Mesenchymal stem cell (in vitro differentiated cells and primary cell): Measurements from ENCODE around the gene STOM.
"Not testable (repeated sequence)": the region's sequence is repeated elsewhere in the genome, so short reads cannot be mapped to it uniquely, and the experiment has no call there.

Experiments used
- DNase-seq: peaks from one replicate; pipeline ENCODE4 v3.0.0-alpha.2; 2013
- H2AFZ ChIP-seq: one replicate; pipeline ENCODE4 v1.6.1; 2013; ENCODE audit warnings: low read depth, mild to moderate bottlenecking, control low read depth, inconsistent platforms, low read length, moderate library complexity
- H2AK5ac ChIP-seq: 2 replicates; pipeline ENCODE4 v1.6.1; 2013; ENCODE audit warnings: low read length, moderate library complexity, mild to moderate bottlenecking, inconsistent platforms; ENCODE audit not compliant: severe bottlenecking
- H2BK120ac ChIP-seq: one replicate; pipeline ENCODE4 v1.6.1; 2013; ENCODE audit warnings: low read depth, mild to moderate bottlenecking, inconsistent platforms, low read length, moderate library complexity
- H2BK12ac ChIP-seq, 2 experiments: one replicate each; pipeline ENCODE4 v1.6.1; 2013; ENCODE audit warnings: inconsistent platforms in 2 of 2, low read length in 2 of 2, mild to moderate bottlenecking in 2 of 2, moderate library complexity in 2 of 2, control low read depth in 1 of 2
- H2BK15ac ChIP-seq: one replicate; pipeline ENCODE4 v1.6.1; 2013; ENCODE audit warnings: mild to moderate bottlenecking, low read depth, inconsistent platforms; ENCODE audit not compliant: poor library complexity, severe bottlenecking
- H2BK5ac ChIP-seq: 2 replicates; pipeline ENCODE4 v1.6.1; 2013; ENCODE audit warnings: low read depth, mild to moderate bottlenecking, low read length, control low read depth, inconsistent platforms; ENCODE audit not compliant: poor library complexity, severe bottlenecking
- H3K14ac ChIP-seq, 2 experiments: one replicate each; pipeline ENCODE4 v1.6.1; 2013; ENCODE audit warnings: inconsistent platforms in 2 of 2, low read length in 2 of 2, control low read depth in 1 of 2, mild to moderate bottlenecking in 1 of 2, moderate library complexity in 1 of 2
- H3K18ac ChIP-seq, 2 experiments: one replicate each; pipeline ENCODE4 v1.6.1; 2013; ENCODE audit warnings: inconsistent platforms in 2 of 2, low read length in 2 of 2, control low read depth in 1 of 2, low read depth in 1 of 2, mild to moderate bottlenecking in 1 of 2
- H3K23ac ChIP-seq, 2 experiments: one replicate each; pipeline ENCODE4 v1.6.1; 2013; ENCODE audit warnings: inconsistent platforms in 2 of 2, low read length in 2 of 2, mild to moderate bottlenecking in 2 of 2, moderate library complexity in 2 of 2, control low read depth in 1 of 2
- H3K27ac ChIP-seq: 2 replicates; pipeline ENCODE4 v1.5.1; 2013; ENCODE audit warnings: mild to moderate bottlenecking, moderate library complexity, low read length, control low read depth, inconsistent platforms; ENCODE audit not compliant: poor library complexity, severe bottlenecking
- H3K27me3 ChIP-seq, 2 experiments: 2 replicates each; pipeline versions ENCODE4 v1.6.1 to v1.7.0; 2013; ENCODE audit warnings: low read length in 2 of 2, mild to moderate bottlenecking in 2 of 2, moderate library complexity in 2 of 2, control low read depth in 1 of 2, inconsistent platforms in 1 of 2; ENCODE audit not compliant: control insufficient read depth in 1 of 2, insufficient read depth in 1 of 2
- H3K36me3 ChIP-seq, 2 experiments: 2 replicates each; pipeline versions ENCODE4 v1.6.1 to v1.7.0; 2013; ENCODE audit warnings: low read length in 2 of 2, control low read depth in 1 of 2, inconsistent platforms in 1 of 2, low read depth in 1 of 2, mild to moderate bottlenecking in 1 of 2; ENCODE audit not compliant: insufficient read depth in 2 of 2, control insufficient read depth in 1 of 2
- H3K4ac ChIP-seq, 2 experiments: one replicate each; pipeline ENCODE4 v1.6.1; 2013; ENCODE audit warnings: inconsistent platforms in 2 of 2, low read length in 2 of 2, mild to moderate bottlenecking in 2 of 2, moderate library complexity in 2 of 2, control low read depth in 1 of 2, low read depth in 1 of 2
- H3K4me1 ChIP-seq: 2 replicates; pipeline ENCODE4 v1.6.1; 2013; ENCODE audit warnings: low read depth, low read length, control low read depth; ENCODE audit not compliant: control insufficient read depth, insufficient read depth
- H3K4me2 ChIP-seq: 2 replicates; pipeline ENCODE4 v1.6.1; 2013; ENCODE audit warnings: low read length, mild to moderate bottlenecking, inconsistent platforms; ENCODE audit not compliant: poor library complexity, severe bottlenecking
- H3K4me3 ChIP-seq, 2 experiments: 2 replicates each; pipeline versions ENCODE4 v1.5.1 to v1.7.0; 2013; ENCODE audit warnings: low read length in 2 of 2, mild to moderate bottlenecking in 2 of 2, control low read depth in 1 of 2, low read depth in 1 of 2; ENCODE audit not compliant: insufficient read depth in 1 of 2
- H3K79me1 ChIP-seq: replicated peaks from 2 replicates; pipeline ENCODE4 v1.6.1; 2013; ENCODE audit warnings: mild to moderate bottlenecking, control low read depth, low read length, inconsistent platforms; ENCODE audit not compliant: poor library complexity, severe bottlenecking
- H3K9ac ChIP-seq: 2 replicates; pipeline ENCODE4 v1.7.0; 2013; ENCODE audit warnings: mild to moderate bottlenecking, low read length, moderate library complexity
- H3K9me3 ChIP-seq: 2 replicates; pipeline ENCODE4 v1.7.0; 2013; ENCODE audit warnings: mild to moderate bottlenecking, low read length; ENCODE audit not compliant: control insufficient read depth
- H4K8ac ChIP-seq: one replicate; pipeline ENCODE4 v1.6.1; 2013; ENCODE audit warnings: inconsistent platforms, mild to moderate bottlenecking, low read length, moderate library complexity
- H4K91ac ChIP-seq: one replicate; pipeline ENCODE4 v1.6.1; 2013; ENCODE audit warnings: mild to moderate bottlenecking, low read length, inconsistent platforms
- WGBS: methylation state at CpG from one replicate; pipeline ENCODE4 v1.1.7; 2013; ENCODE audit warnings: mixed read lengths; 5-methylcytosine and 5-hydroxymethylcytosine counted together

The STOM gene

GRCh38 chr9:121291536-121291935 is 78.5 kb downstream of the STOM start:
- H3K18ac ChIP-seq, H3K4me3 ChIP-seq, H3K9ac ChIP-seq, H3K4me2 ChIP-seq, H4K8ac ChIP-seq, H3K23ac ChIP-seq, H3K4ac ChIP-seq, H2BK15ac ChIP-seq, H2AK5ac ChIP-seq, H2BK12ac ChIP-seq, H2AFZ ChIP-seq, H3K27me3 ChIP-seq, H2BK5ac ChIP-seq, H3K9me3 ChIP-seq, H3K14ac ChIP-seq, H3K27ac ChIP-seq, DNase-seq, H2BK120ac ChIP-seq, H4K91ac ChIP-seq: not testable (repeated sequence)
- peaks cover 46% of the 10 kb centered on the region for H3K79me1 ChIP-seq
- WGBS, result 97% methylated on average over 4 of the region's 4 CpGs
- H3K36me3 ChIP-seq, result peaks cover 39 to 43% of the 10 kb centered on the region in 2 experiments
- H3K4me1 ChIP-seq, result peaks cover 39% of the 10 kb centered on the region

- peak overlapping the region; percentile 93 for H3K9ac ChIP-seq
- peak overlapping the region in 1 of 2 experiments; percentile 74 for H3K23ac ChIP-seq
- peak overlapping the region; percentile 54 for H2BK15ac ChIP-seq
- peaks cover 36 to 41% of the 10 kb centered on the region in 2 experiments for H3K36me3 ChIP-seq
- H3K18ac ChIP-seq, result peak overlapping the region; percentile 78 to 84
- peak overlapping the region; percentile 39 for H2BK5ac ChIP-seq
- no peaks in the 10 kb centered on the region for H3K9me3 ChIP-seq
- H3K4me3 ChIP-seq, result no peak overlapping the region
- H4K91ac ChIP-seq, result peak overlapping the region; percentile 8
- H2BK12ac ChIP-seq, result peak overlapping the region; percentile 55 to 70
- H3K4ac ChIP-seq, result peak overlapping the region in 1 of 2 experiments; percentile 73
- H2AFZ ChIP-seq, result no peak overlapping the region
- H3K79me1 ChIP-seq, result peaks cover 36% of the 10 kb centered on the region
- H3K14ac ChIP-seq, result peak overlapping the region in 1 of 2 experiments; percentile 57
- H3K27ac ChIP-seq, result peak overlapping the region; percentile 100
- H3K4me2 ChIP-seq, result no peak overlapping the region
- no peak for DNase-seq
- H4K8ac ChIP-seq, result peak overlapping the region; percentile 78
- peaks cover 37% of the 10 kb centered on the region for H3K4me1 ChIP-seq
- WGBS, result 76% methylated on average over 7 of the region's 7 CpGs
- peak overlapping the region; percentile 64 for H2BK120ac ChIP-seq
- no peaks in the 10 kb centered on the region for H3K27me3 ChIP-seq
- H2AK5ac ChIP-seq, result peak overlapping the region; percentile 100
Observed at GRCh38 chr9:121289772-121290370, 80.2 kb downstream of the STOM start.

- Histone ChIP-seq H2BK120ac (peak overlapping the region; percentile 40), H2BK15ac (peak overlapping the region; percentile 60), H3K4me3 (no peak overlapping the region), H2AK5ac (peak overlapping the region; percentile 100), H3K79me1 (peaks cover 33% of the 10 kb centered on the region), H3K9me3 (no peaks in the 10 kb centered on the region), H4K91ac (peak overlapping the region; percentile 95), H2BK12ac (peak overlapping the region; percentile 92 to 99), H3K9ac (peak overlapping the region; percentile 93), H2AFZ (no peak overlapping the region), H2BK5ac (peak overlapping the region; percentile 67), H3K36me3 (peaks cover 36 to 42% of the 10 kb centered on the region in 2 experiments), H4K8ac (peak overlapping the region; percentile 78), H3K27ac (peak overlapping the region; percentile 100), H3K18ac (peak overlapping the region; percentile 78 to 84), H3K4me2 (peak overlapping the region; percentile 20), H3K27me3 (no peaks in the 10 kb centered on the region), H3K23ac (no peak overlapping the region), H3K4ac (peak overlapping the region; percentile 75 to 86), H3K14ac (peak overlapping the region in 1 of 2 experiments; percentile 92), H3K4me1 (peaks cover 34% of the 10 kb centered on the region)
- WGBS, result 23% methylated on average over 4 of the region's 10 CpGs
- DNase-seq, result peak; percentile 84
Observed at GRCh38 chr9:121289026-121289771, 80.9 kb downstream of the STOM start.
